GM12891 (cell line): Measurements from ENCODE around the gene EFNA3.

Experiments used
- PAX5 ChIP-seq: IDR thresholded peaks from 2 replicates; pipeline ENCODE4 v1.6.1; 2011; ENCODE audit warnings: low read length, moderate library complexity, mild to moderate bottlenecking; ENCODE audit not compliant: insufficient read depth, severe bottlenecking
- POLR2A ChIP-seq: IDR thresholded peaks from 2 replicates; pipeline ENCODE4 v1.6.1; 2011; ENCODE audit warnings: low read depth, low read length, control low read depth
- POLR2AphosphoS5 ChIP-seq: IDR thresholded peaks from 2 replicates; pipeline ENCODE4 v1.6.1; 2011; ENCODE audit warnings: low read depth, low read length, control low read depth
- POU2F2 ChIP-seq: IDR thresholded peaks from 2 replicates; pipeline ENCODE4 v1.6.1; 2011; ENCODE audit warnings: low read depth, mild to moderate bottlenecking, control low read depth, low read length, moderate library complexity
- SPI1 ChIP-seq: IDR thresholded peaks from 2 replicates; pipeline ENCODE4 v1.6.1; 2011; ENCODE audit warnings: low read depth, low read length, control low read depth
- TAF1 ChIP-seq: IDR thresholded peaks from 2 replicates; pipeline ENCODE4 v1.6.1; 2011; ENCODE audit warnings: low read depth, low read length, control low read depth

DNA sequence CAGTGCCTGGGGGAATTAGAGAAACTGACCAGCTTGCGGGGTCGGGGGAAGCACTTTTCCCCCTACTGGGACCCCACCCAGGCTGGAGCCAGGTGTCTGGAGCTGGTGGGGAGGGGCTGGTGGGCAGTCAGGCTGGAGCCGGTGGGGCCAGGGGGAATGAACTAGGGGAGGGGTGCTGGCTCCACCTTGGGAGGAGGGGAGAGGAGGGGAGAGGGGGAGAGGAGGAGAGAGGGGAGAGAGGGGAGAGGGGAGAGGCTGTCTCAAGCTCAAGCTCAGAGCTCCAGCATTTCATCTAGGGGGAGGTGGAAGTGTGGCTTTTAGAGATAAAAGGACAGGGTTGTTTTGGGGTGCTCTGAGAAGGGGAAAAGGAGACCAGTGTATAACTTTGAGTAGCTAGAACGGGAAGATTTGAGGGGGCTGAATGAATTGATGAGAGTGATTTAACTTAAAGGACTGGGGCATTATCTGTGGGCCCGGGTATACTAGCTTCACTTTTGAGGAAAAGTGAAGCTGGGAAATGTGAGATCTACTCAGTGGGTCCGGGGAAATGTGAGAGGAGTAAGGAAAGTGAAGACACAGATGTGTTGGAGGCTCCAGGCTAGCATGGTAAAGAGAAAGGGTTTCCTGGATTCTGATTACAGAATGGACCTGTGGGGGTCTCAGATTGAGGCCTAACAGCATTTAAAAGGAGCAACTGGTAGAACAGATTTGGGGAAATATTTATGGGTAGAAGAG lies 51.8 kb downstream of the EFNA3 start:
- no peak for TF ChIP-seq POLR2A
- TF ChIP-seq POLR2AphosphoS5 = no peak
- TF ChIP-seq TAF1 = no peak
- TF ChIP-seq PAX5 = no peak
- no peak for TF ChIP-seq SPI1
- TF ChIP-seq POU2F2 = no peak
